ENCODE measurements around the gene AIF1L.
"Not testable (repeated sequence)": the region's sequence is repeated elsewhere in the genome, so short reads cannot be mapped to it uniquely, and the experiment has no call there.

Gene AIF1L

GRCh38 chr9:131111186-131111853, 15.0 kb downstream of the AIF1L start:
- no peak overlapping the region for H3K4me3 ChIP-seq (ENCODE audit: low read length)
- no peak for DNase-seq (ENCODE audit: low read depth)
- no peak for TF ChIP-seq CTCF (conservative IDR thresholded peaks at IDR 0.05; ENCODE audit: low read length)

- no peak for DNase-seq (ENCODE audit: low read depth)
- no peak overlapping the region for H3K4me3 ChIP-seq (ENCODE audit: low read length)
Measured at GRCh38 chr9:131111854-131112311, 15.6 kb downstream of the AIF1L start.

GRCh38 chr9:131112374-131113154, 16.2 kb downstream of the AIF1L start:
- no peak overlapping the region for H3K4me3 ChIP-seq (ENCODE audit: low read length)
- no peak for DNase-seq (ENCODE audit: low read depth)
- TF ChIP-seq CTCF (conservative IDR thresholded peaks at IDR 0.05; ENCODE audit: low read length) = no peak

More at GRCh38 chr9:131111854-131112311, 15.6 kb downstream of the AIF1L start:
- TF ChIP-seq CTCF (conservative IDR thresholded peaks at IDR 0.05; ENCODE audit: low read length) = no peak

GRCh38 chr9:131113655-131114054, 17.3 kb downstream of the AIF1L start:
- no peak for TF ChIP-seq CTCF (conservative IDR thresholded peaks at IDR 0.05; ENCODE audit: low read length)
- DNase-seq (ENCODE audit: low read depth) = no peak
- H3K4me3 ChIP-seq (ENCODE audit: low read length) = no peak overlapping the region

GRCh38 chr9:131114084-131114535, 17.8 kb downstream of the AIF1L start:
- no peak for DNase-seq (ENCODE audit: low read depth)
- H3K4me3 ChIP-seq (ENCODE audit: low read length) = no peak overlapping the region
- no peak for TF ChIP-seq CTCF (conservative IDR thresholded peaks at IDR 0.05; ENCODE audit: low read length)

GRCh38 chr9:131115360-131115742, 19.0 kb downstream of the AIF1L start:
- not testable (repeated sequence) for DNase-seq (ENCODE audit: low read depth); H3K4me3 ChIP-seq (ENCODE audit: low read length)

- no peak overlapping the region for H3K4me3 ChIP-seq (ENCODE audit: low read length)
- no peak for TF ChIP-seq CTCF (conservative IDR thresholded peaks at IDR 0.05; ENCODE audit: low read length)
- DNase-seq (ENCODE audit: low read depth) = no peak
Measured at GRCh38 chr9:131116281-131117120, 20.2 kb downstream of the AIF1L start.

All from AG10803 (cell line).